HepG2 (cell line): Measurements from ENCODE around the gene SLC35D2. TPM values are rescaled to one million over a fixed set of nuclear protein-coding genes. Genes with fewer than 3 reads are reported as not detected.

Source experiments
- ATAC-seq: fragments of 200-7000 bp; cut with Tn5 transposase; 3 replicates; pipeline ENCODE4 v1.9.1; 2020; ENCODE audit warnings: mild to moderate bottlenecking, moderate library complexity
- BruUV-seq: library from RNA; stranded (reverse); fragments of 400-500 nt; replicated peaks from 2 replicates; lab custom pipeline; 2021; lab: Mats Ljungman, UMichigan
- CTCF ChIA-PET: fragments of 300-600 bp; formaldehyde crosslinking; extraction: SDS; loops from one replicate; lab custom pipeline; 2021; ENCODE audit warnings: low total read pairs, inconsistent platforms, low intra/inter-chr PET ratio; lab: Yijun Ruan, JAX
- POLR2A ChIA-PET: fragments of 350-600 bp; sonication (Branson Sonifier 250); formaldehyde crosslinking; loops from one replicate; lab custom pipeline; 2020; ENCODE audit warnings: antibody characterized with exemption, inconsistent platforms; lab: Yijun Ruan, JAX
- DNase-seq: peaks from one replicate; pipeline ENCODE4 v3.0.0-alpha.2; 2015; ENCODE audit warnings: low spot score
- FAIRE-seq: peaks from 3 replicates; lab custom pipeline; 2011; peaks lifted over from hg19 to GRCh38; lab: Jason Lieb, UNC
- H2AFZ ChIP-seq: one replicate; pipeline ENCODE4 v1.6.1; 2011; ENCODE audit warnings: low read length, inconsistent platforms
- H3K27ac ChIP-seq: fragments of 300-600 bp; 3 replicates; pipeline ENCODE4 v1.8.0; 2011; ENCODE audit warnings: mixed run types, mild to moderate bottlenecking, mixed read lengths, low read length, inconsistent platforms; ENCODE audit not compliant: insufficient read depth; ENCODE audit errors: extremely low read length
- H3K27me3 ChIP-seq, 2 experiments: fragments of 200-600 bp in 1 of 2; 2 replicates in 1 of 2; 3 replicates in 1 of 2; pipeline versions ENCODE4 v1.6.0 to v1.8.0; 2011; ENCODE audit warnings: low read length in 2 of 2, mild to moderate bottlenecking in 2 of 2, moderate library complexity in 2 of 2, inconsistent platforms in 1 of 2; ENCODE audit not compliant: insufficient read depth in 2 of 2, control insufficient read depth in 1 of 2
- H3K36me3 ChIP-seq, 2 experiments: fragments of 200-600 bp in 1 of 2; replicated peaks in 1 of 2; 2 replicates in 1 of 2; 3 replicates in 1 of 2; pipeline versions ENCODE4 v1.5.1 to v1.8.0; 2011; ENCODE audit warnings: low read length in 2 of 2, inconsistent platforms in 1 of 2; ENCODE audit not compliant: insufficient read depth in 2 of 2, control insufficient read depth in 1 of 2
- H3K4me1 ChIP-seq: 2 replicates; pipeline ENCODE4 v1.5.1; 2012; ENCODE audit warnings: low read length, inconsistent platforms; ENCODE audit not compliant: insufficient read depth
- H3K4me2 ChIP-seq: 2 replicates; pipeline ENCODE4 v1.6.0; 2011; ENCODE audit warnings: low read depth, low read length, inconsistent platforms
- H3K4me3 ChIP-seq, 3 experiments: fragments of 200-600 bp in 1 of 3; sonication (generic), shearing (Covaris generic) in 1 of 3; replicated peaks in 1 of 3; 2 replicates each; pipeline ENCODE4 v1.5.1; 2011 to 2016; ENCODE audit warnings: low read length in 3 of 3, inconsistent platforms in 2 of 3, low read depth in 2 of 3, mild to moderate bottlenecking in 2 of 3, control low read depth in 1 of 3, mixed read lengths in 1 of 3; ENCODE audit not compliant: insufficient read depth in 1 of 3
- H3K79me2 ChIP-seq: one replicate; pipeline ENCODE4 v1.6.1; 2011; ENCODE audit warnings: low read length, inconsistent platforms; ENCODE audit not compliant: insufficient read depth
- H3K9ac ChIP-seq: 2 replicates; pipeline ENCODE4 v1.6.0; 2011; ENCODE audit warnings: mild to moderate bottlenecking, low read depth, low read length, inconsistent platforms; ENCODE audit not compliant: insufficient read depth
- H3K9me3 ChIP-seq: 2 replicates; pipeline ENCODE4 v1.5.1; 2012; ENCODE audit warnings: mild to moderate bottlenecking, low read length
- H4K20me1 ChIP-seq: 2 replicates; pipeline ENCODE4 v1.6.0; 2011; ENCODE audit warnings: inconsistent platforms, mild to moderate bottlenecking, low read length, moderate library complexity; ENCODE audit not compliant: insufficient read depth
- ATF6 ChIP-seq: sonication (generic); formaldehyde crosslinking; conservative IDR thresholded peaks from 2 replicates; pipeline ENCODE4 v1.4.0; 2020; ENCODE audit warnings: missing genetic modification reagents
- CBX1 ChIP-seq: IDR thresholded peaks from one replicate; pipeline ENCODE4 v1.6.1; 2016; ENCODE audit warnings: antibody characterized with exemption, low read depth
- IRF9 ChIP-seq: sonication (generic); formaldehyde crosslinking; IDR thresholded peaks from 2 replicates; pipeline ENCODE4 v1.8.0; 2022; ENCODE audit warnings: missing genetic modification reagents, mild to moderate bottlenecking, borderline replicate concordance
- PAX8 ChIP-seq: sonication (generic); formaldehyde crosslinking; IDR thresholded peaks from 2 replicates; pipeline ENCODE4 v1.8.0; 2022; ENCODE audit warnings: mild to moderate bottlenecking, missing genetic modification reagents, borderline replicate concordance
- REST ChIP-seq, 2 experiments: IDR thresholded peaks; 2 replicates each; pipeline ENCODE4 v1.6.1; 2011 to 2012; ENCODE audit warnings: low read length in 2 of 2, borderline replicate concordance in 1 of 2, low read depth in 1 of 2, mild to moderate bottlenecking in 1 of 2, moderate library complexity in 1 of 2
- ZNF207 ChIP-seq: fragments of 450-650 bp; IDR thresholded peaks from 2 replicates; pipeline ENCODE4 v1.6.1; 2016; ENCODE audit warnings: antibody characterized with exemption, borderline replicate concordance
- ZNF224 ChIP-seq: sonication (generic); formaldehyde crosslinking; IDR thresholded peaks from 2 replicates; pipeline ENCODE4 v1.5.0; 2020; ENCODE audit warnings: mild to moderate bottlenecking, missing genetic modification reagents
- ZNF34 ChIP-seq: sonication (generic); formaldehyde crosslinking; IDR thresholded peaks from 2 replicates; pipeline ENCODE4 v1.4.0; 2020; ENCODE audit warnings: mild to moderate bottlenecking, missing genetic modification reagents, borderline replicate concordance
- ZNF550 ChIP-seq: sonication (generic); formaldehyde crosslinking; IDR thresholded peaks from 2 replicates; pipeline ENCODE4 v1.4.0; 2020; ENCODE audit warnings: mild to moderate bottlenecking, missing genetic modification reagents, borderline replicate concordance
- ZNF674 ChIP-seq: sonication (generic); formaldehyde crosslinking; IDR thresholded peaks from 2 replicates; pipeline ENCODE4 v1.5.0; 2020; ENCODE audit warnings: low read depth, mild to moderate bottlenecking, missing genetic modification reagents
- ZNF770 ChIP-seq: sonication (generic); formaldehyde crosslinking; IDR thresholded peaks from 2 replicates; pipeline ENCODE4 v1.5.0; 2020; ENCODE audit warnings: mild to moderate bottlenecking, missing genetic modification reagents
- ZNF891 ChIP-seq: sonication (generic); formaldehyde crosslinking; IDR thresholded peaks from 2 replicates; pipeline ENCODE4 v1.5.0; 2020; ENCODE audit warnings: mild to moderate bottlenecking, missing genetic modification reagents
- in situ Hi-C: cut with HindIII; loops from 2 replicates; pipeline ENCODE4 v1.10.0; 2017; ENCODE audit warnings: low pct_unique_long_range_greater_than_20kb; ENCODE audit not compliant: extremely low pct_ligation_motif_present
- intact Hi-C: fragments of 100-400 bp; cut with micrococcal nuclease; formaldehyde crosslinking; loops from one replicate; pipeline ENCODE4 v1.10.0; 2022; ENCODE audit not compliant: unreplicated experiment
- polyA plus RNA-seq, 8 experiments: library from polyadenylated mRNA; depleted of rRNA in 3 of 8; stranded (reverse) in 7 of 8; unstranded in 1 of 8; fragments of >200 nt; fragmentation: Illumina TruSeq in 4 of 8; extraction: Trizol in 4 of 8; gene quantifications; 2 replicates each; pipeline versions ENCODE4 v1.2.1 to v1.2.3, GENCODE V29; 2011 to 2016; ENCODE audit warnings: low read depth in 4 of 8, missing spikeins in 1 of 8, mixed read lengths in 1 of 8; ENCODE audit not compliant: insufficient read depth in 1 of 8
- total RNA-seq, 5 experiments: library from RNA; depleted of rRNA; stranded (reverse); fragments of >200 nt; fragmentation: Illumina TruSeq; extraction: Trizol; gene quantifications; 2 replicates each; pipeline ENCODE4 v1.2.3, GENCODE V29; 2016; ENCODE audit warnings: low read depth in 1 of 5

The SLC35D2 gene
- total and polyA plus RNA-seq, 2 of the 13 experiments (the other 11 are each of a cell fraction or from before 2014, with no cell fraction given): 96.2 to 103 TPM

GRCh38 chr9:96327694-96328352 lies 55.7 kb downstream of the SLC35D2 start (continued):
- no peak for TF ChIP-seq ZNF891 (CRISPR knock-in tag)
- peak; percentile 91 for TF ChIP-seq ZNF770 (CRISPR knock-in tag)

GRCh38 chr9:96323169-96323568 lies 60.3 kb downstream of the SLC35D2 start:
- in situ Hi-C loops (no loop called here), intact Hi-C loops (no loop called here)
- POLR2A ChIA-PET: no interaction called here

More at GRCh38 chr9:96323169-96323568, 60.3 kb downstream of the SLC35D2 start:
- TF ChIP-seq IRF9 (CRISPR knock-in tag) (no peak), ZNF224 (CRISPR knock-in tag) (no peak), PAX8 (CRISPR knock-in tag) (no peak), ZNF674 (no peak), ATF6 (CRISPR knock-in tag) (no peak), ZNF550 (CRISPR knock-in tag) (no peak), REST (IDR thresholded peaks at IDR 0.05; ENCODE audit: borderline replicate concordance in 1 of 2, low read depth in 1 of 2, low read length in 2 of 2) (no peak), ZNF207 (no peak), CBX1 (no peak), ZNF34 (CRISPR knock-in tag) (no peak)
- TF ChIP-seq, all 625 proteins: peak for 0
- DNase-seq: no peak
- Histone ChIP-seq H3K4me2 (no peak overlapping the region), H3K79me2 (peaks cover 3% of the 10 kb centered on the region), H2AFZ (no peak overlapping the region), H3K4me1 (no peaks in the 10 kb centered on the region), H3K4me3 (no peak overlapping the region), H3K9ac (no peak overlapping the region), H4K20me1 (no peaks in the 10 kb centered on the region), H3K36me3 (peaks cover 10 to 45% of the 10 kb centered on the region in 2 experiments), H3K27me3 (no peaks in the 10 kb centered on the region), H3K27ac (no peak overlapping the region), H3K9me3 (no peaks in the 10 kb centered on the region)
- BruUV-seq: no TSS peak
- no peak for ATAC-seq
- CTCF ChIA-PET: no interaction called here
- no peak for FAIRE-seq
